ENCODE measurements around the gene DOCK10. TPM values are rescaled to one million over a fixed set of nuclear protein-coding genes. Genes with fewer than 3 reads are reported as not detected.
A peak's percentile ranks its signal among the peaks of the same experiment; 100 is the strongest.

The DOCK10 gene
- total RNA-seq, 1 donor from 2014 or later, result 14.3 TPM

- H3K9me3 Mint-ChIP-seq (ENCODE audit: low read depth), result no peaks in the 10 kb centered on the region
- no peak for DNase-seq (ENCODE audit: low spot score)
- peak; percentile 73 for TF ChIP-seq CTCF (IDR thresholded peaks at IDR 0.05)
These were observed 33.3 kb downstream of the DOCK10 start for GRCh38 chr2:225008935-225009334.

GRCh38 chr2:225008179-225008856 lies 34.0 kb downstream of the DOCK10 start:
- peaks cover 42% of the 10 kb centered on the region for H3K4me1 Mint-ChIP-seq (ENCODE audit: low read depth)
- no peaks in the 10 kb centered on the region for H3K27me3 Mint-ChIP-seq (ENCODE audit: low read depth)
- no peak overlapping the region for H3K4me3 Mint-ChIP-seq (ENCODE audit: unreplicated experiment)
- peaks cover 2% of the 10 kb centered on the region for H3K36me3 Mint-ChIP-seq (ENCODE audit: low read depth)
- no peak for DNase-seq (ENCODE audit: low spot score)
- no peak overlapping the region for H3K27ac Mint-ChIP-seq (ENCODE audit: unreplicated experiment)
- TF ChIP-seq CTCF (IDR thresholded peaks at IDR 0.05), result no peak
- no peaks in the 10 kb centered on the region for H3K9me3 Mint-ChIP-seq (ENCODE audit: low read depth)

More at GRCh38 chr2:225008935-225009334, 33.3 kb downstream of the DOCK10 start:
- peaks cover 2% of the 10 kb centered on the region for H3K36me3 Mint-ChIP-seq (ENCODE audit: low read depth)
- no peaks in the 10 kb centered on the region for H3K27me3 Mint-ChIP-seq (ENCODE audit: low read depth)
- H3K27ac Mint-ChIP-seq (ENCODE audit: unreplicated experiment), result no peak overlapping the region
- H3K4me1 Mint-ChIP-seq (ENCODE audit: low read depth), result peaks cover 47% of the 10 kb centered on the region
- H3K4me3 Mint-ChIP-seq (ENCODE audit: unreplicated experiment), result no peak overlapping the region

GRCh38 chr2:225006730-225007129 lies 35.5 kb downstream of the DOCK10 start:
- Mint-ChIP-seq H3K4me1 (ENCODE audit: low read depth) (peaks cover 45% of the 10 kb centered on the region), H3K27ac (ENCODE audit: unreplicated experiment) (no peak overlapping the region), H3K9me3 (ENCODE audit: low read depth) (no peaks in the 10 kb centered on the region), H3K27me3 (ENCODE audit: low read depth) (no peaks in the 10 kb centered on the region), H3K4me3 (ENCODE audit: unreplicated experiment) (no peak overlapping the region), H3K36me3 (ENCODE audit: low read depth) (peaks cover 2% of the 10 kb centered on the region)
- no peak for TF ChIP-seq CTCF (IDR thresholded peaks at IDR 0.05)
- no peak for DNase-seq (ENCODE audit: low spot score)

GRCh38 chr2:225004597-225004996 lies 37.7 kb downstream of the DOCK10 start:
- Mint-ChIP-seq H3K36me3 (ENCODE audit: low read depth) (peaks cover 2% of the 10 kb centered on the region), H3K9me3 (ENCODE audit: low read depth) (no peaks in the 10 kb centered on the region), H3K4me3 (ENCODE audit: unreplicated experiment) (no peak overlapping the region), H3K27ac (ENCODE audit: unreplicated experiment) (peak overlapping the region; percentile 68), H3K4me1 (ENCODE audit: low read depth) (peaks cover 26% of the 10 kb centered on the region), H3K27me3 (ENCODE audit: low read depth) (no peaks in the 10 kb centered on the region)
- no peak for TF ChIP-seq CTCF (IDR thresholded peaks at IDR 0.05)
- no peak for DNase-seq (ENCODE audit: low spot score)

- H3K27me3 Mint-ChIP-seq (ENCODE audit: low read depth), result no peaks in the 10 kb centered on the region
- peaks cover 2% of the 10 kb centered on the region for H3K36me3 Mint-ChIP-seq (ENCODE audit: low read depth)
- peaks cover 34% of the 10 kb centered on the region for H3K4me1 Mint-ChIP-seq (ENCODE audit: low read depth)
- no peaks in the 10 kb centered on the region for H3K9me3 Mint-ChIP-seq (ENCODE audit: low read depth)
- TF ChIP-seq CTCF (IDR thresholded peaks at IDR 0.05), result no peak
- DNase-seq (ENCODE audit: low spot score), result no peak
- H3K27ac Mint-ChIP-seq (ENCODE audit: unreplicated experiment), result no peak overlapping the region
- H3K4me3 Mint-ChIP-seq (ENCODE audit: unreplicated experiment), result no peak overlapping the region
These were observed 39.6 kb downstream of the DOCK10 start for GRCh38 chr2:225002656-225003045.
